ENCODE results near the gene RFX3. TPM values are rescaled to one million over a fixed set of nuclear protein-coding genes. Genes with fewer than 3 reads are reported as not detected.

The RFX3 gene
- total and polyA plus RNA-seq, 4 donors: 16.7 to 44.0 (median 26.8) TPM

GRCh38 chr9:3262826-3263529 is 262.8 kb downstream of the RFX3 start:
- H3K4me1 ChIP-seq (ENCODE audit: control insufficient read depth, insufficient read depth, low read length): no peaks in the 10 kb centered on the region
- H3K27ac ChIP-seq (ENCODE audit: low read depth, low read length): no peak overlapping the region
- H3K4me3 ChIP-seq (ENCODE audit: low read depth, low read length): no peak overlapping the region
- H3K27me3 ChIP-seq (ENCODE audit: control insufficient read depth, insufficient read depth, low read length): no peaks in the 10 kb centered on the region
- DNase-seq (ENCODE audit: low read depth in 4 of 6, low spot score in 6 of 6): no peak
- whole genome bisulfite sequencing (ENCODE audit: insufficient coverage): 82% methylated on average over 4 of the region's 10 CpGs
- no peaks in the 10 kb centered on the region for H3K36me3 ChIP-seq (ENCODE audit: control insufficient read depth, insufficient read depth, low read length)
- H3K9me3 ChIP-seq (ENCODE audit: control insufficient read depth, insufficient read depth, low read length): no peaks in the 10 kb centered on the region

GRCh38 chr9:3261484-3261883 is 264.3 kb downstream of the RFX3 start:
- Histone ChIP-seq H3K36me3 (ENCODE audit: control insufficient read depth, insufficient read depth, low read length) (no peaks in the 10 kb centered on the region), H3K4me3 (ENCODE audit: low read depth, low read length) (no peak overlapping the region), H3K4me1 (ENCODE audit: control insufficient read depth, insufficient read depth, low read length) (no peaks in the 10 kb centered on the region), H3K27ac (ENCODE audit: low read depth, low read length) (no peak overlapping the region), H3K9me3 (ENCODE audit: control insufficient read depth, insufficient read depth, low read length) (no peaks in the 10 kb centered on the region), H3K27me3 (ENCODE audit: control insufficient read depth, insufficient read depth, low read length) (no peaks in the 10 kb centered on the region)
- DNase-seq (ENCODE audit: low read depth in 4 of 6, low spot score in 6 of 6): no peak
- WGBS (ENCODE audit: insufficient coverage): 100% methylated on average over 3 of the region's 5 CpGs

GRCh38 chr9:3256571-3257330 is 269.1 kb downstream of the RFX3 start:
- H3K9me3 ChIP-seq (ENCODE audit: control insufficient read depth, insufficient read depth, low read length): no peaks in the 10 kb centered on the region
- WGBS (ENCODE audit: insufficient coverage): 96% methylated on average over 2 of the region's 3 CpGs
- no peaks in the 10 kb centered on the region for H3K4me1 ChIP-seq (ENCODE audit: control insufficient read depth, insufficient read depth, low read length)

GRCh38 chr9:3251309-3251708 is 274.5 kb downstream of the RFX3 start:
- no peaks in the 10 kb centered on the region for H3K4me1 ChIP-seq (ENCODE audit: control insufficient read depth, insufficient read depth, low read length)
- DNase-seq (ENCODE audit: low read depth in 4 of 6, low spot score in 6 of 6): no peak
- WGBS (ENCODE audit: insufficient coverage): no CpG with 5 or more reads among the region's 2 CpGs
- peaks cover 4% of the 10 kb centered on the region for H3K36me3 ChIP-seq (ENCODE audit: control insufficient read depth, insufficient read depth, low read length)
- no peaks in the 10 kb centered on the region for H3K9me3 ChIP-seq (ENCODE audit: control insufficient read depth, insufficient read depth, low read length)
- H3K27ac ChIP-seq (ENCODE audit: low read depth, low read length): no peak overlapping the region
- no peak overlapping the region for H3K4me3 ChIP-seq (ENCODE audit: low read depth, low read length)
- H3K27me3 ChIP-seq (ENCODE audit: control insufficient read depth, insufficient read depth, low read length): no peaks in the 10 kb centered on the region

More at GRCh38 chr9:3256571-3257330, 269.1 kb downstream of the RFX3 start:
- no peak overlapping the region for H3K4me3 ChIP-seq (ENCODE audit: low read depth, low read length)
- H3K27ac ChIP-seq (ENCODE audit: low read depth, low read length): no peak overlapping the region
- peaks cover 4% of the 10 kb centered on the region for H3K36me3 ChIP-seq (ENCODE audit: control insufficient read depth, insufficient read depth, low read length)
- no peak for DNase-seq (ENCODE audit: low read depth in 4 of 6, low spot score in 6 of 6)
- H3K27me3 ChIP-seq (ENCODE audit: control insufficient read depth, insufficient read depth, low read length): no peaks in the 10 kb centered on the region

- Histone ChIP-seq H3K4me3 (ENCODE audit: low read depth, low read length) (no peak overlapping the region), H3K27ac (ENCODE audit: low read depth, low read length) (no peak overlapping the region), H3K9me3 (ENCODE audit: control insufficient read depth, insufficient read depth, low read length) (no peaks in the 10 kb centered on the region), H3K4me1 (ENCODE audit: control insufficient read depth, insufficient read depth, low read length) (no peaks in the 10 kb centered on the region), H3K36me3 (ENCODE audit: control insufficient read depth, insufficient read depth, low read length) (peaks cover under 1% of the 10 kb centered on the region), H3K27me3 (ENCODE audit: control insufficient read depth, insufficient read depth, low read length) (no peaks in the 10 kb centered on the region)
- WGBS (ENCODE audit: insufficient coverage): no CpG with 5 or more reads among the region's 4 CpGs
- DNase-seq (ENCODE audit: low read depth in 4 of 6, low spot score in 6 of 6): no peak
These were observed 275.1 kb downstream of the RFX3 start for GRCh38 chr9:3250741-3251140.

DNA sequence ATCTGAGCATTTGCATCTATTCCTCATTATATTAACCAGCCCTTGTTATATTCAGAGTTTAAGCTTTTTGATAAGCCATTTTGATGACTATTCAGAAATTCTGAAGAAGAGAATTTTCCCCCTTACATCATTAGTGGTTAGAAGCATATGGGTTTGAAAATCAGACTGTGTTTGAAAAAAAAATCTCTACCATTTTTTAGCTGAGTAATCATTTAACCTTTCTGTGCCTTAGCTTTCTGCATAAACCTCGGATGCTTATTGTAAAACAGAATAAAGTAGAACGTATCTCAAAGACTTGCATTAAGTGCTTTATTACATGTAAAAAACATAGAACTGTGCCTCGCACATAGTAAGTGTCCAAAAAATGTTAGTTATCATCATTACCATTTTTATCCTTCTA is 278.6 kb downstream of the RFX3 start:
- H3K27ac ChIP-seq (ENCODE audit: low read depth, low read length): no peak overlapping the region
- H3K4me3 ChIP-seq (ENCODE audit: low read depth, low read length): no peak overlapping the region
- no CpG with 5 or more reads among the region's 3 CpGs for WGBS (ENCODE audit: insufficient coverage)
- no peak for DNase-seq (ENCODE audit: low read depth in 4 of 6, low spot score in 6 of 6)
- H3K4me1 ChIP-seq (ENCODE audit: control insufficient read depth, insufficient read depth, low read length): no peaks in the 10 kb centered on the region
- H3K36me3 ChIP-seq (ENCODE audit: control insufficient read depth, insufficient read depth, low read length): no peaks in the 10 kb centered on the region
- H3K27me3 ChIP-seq (ENCODE audit: control insufficient read depth, insufficient read depth, low read length): no peaks in the 10 kb centered on the region
- H3K9me3 ChIP-seq (ENCODE audit: control insufficient read depth, insufficient read depth, low read length): no peaks in the 10 kb centered on the region

DNA sequence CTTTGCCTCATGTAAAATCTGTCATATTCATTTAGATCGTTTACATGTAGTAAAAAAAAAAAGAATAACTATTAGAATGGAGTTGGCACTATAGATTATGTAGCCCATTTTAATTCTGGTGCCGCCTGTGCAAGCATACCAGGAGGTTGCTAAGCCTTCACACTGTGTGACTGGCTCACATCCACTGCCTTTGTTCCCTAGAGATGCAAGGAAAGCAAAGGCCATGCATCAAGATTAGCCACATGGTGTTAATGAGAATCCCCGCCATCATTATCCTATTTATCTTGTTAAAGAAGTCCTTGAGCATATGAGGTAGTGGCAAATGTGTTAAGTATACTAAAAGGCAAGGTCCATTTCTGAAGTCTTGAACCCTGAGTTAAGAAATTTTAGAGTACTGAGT is 279.6 kb downstream of the RFX3 start:
- Histone ChIP-seq H3K36me3 (ENCODE audit: control insufficient read depth, insufficient read depth, low read length) (no peaks in the 10 kb centered on the region), H3K4me1 (ENCODE audit: control insufficient read depth, insufficient read depth, low read length) (no peaks in the 10 kb centered on the region), H3K27me3 (ENCODE audit: control insufficient read depth, insufficient read depth, low read length) (no peaks in the 10 kb centered on the region), H3K27ac (ENCODE audit: low read depth, low read length) (no peak overlapping the region), H3K9me3 (ENCODE audit: control insufficient read depth, insufficient read depth, low read length) (no peaks in the 10 kb centered on the region), H3K4me3 (ENCODE audit: low read depth, low read length) (no peak overlapping the region)
- 20% methylated on average over 1 of the region's 3 CpGs for WGBS (ENCODE audit: insufficient coverage)
- DNase-seq (ENCODE audit: low read depth in 4 of 6, low spot score in 6 of 6): peak in 2 of 6 donors; percentile 38 to 64

- H3K4me1 ChIP-seq (ENCODE audit: control insufficient read depth, insufficient read depth, low read length): no peaks in the 10 kb centered on the region
- no peaks in the 10 kb centered on the region for H3K9me3 ChIP-seq (ENCODE audit: control insufficient read depth, insufficient read depth, low read length)
- H3K27ac ChIP-seq (ENCODE audit: low read depth, low read length): no peak overlapping the region
- DNase-seq (ENCODE audit: low read depth in 4 of 6, low spot score in 6 of 6): no peak
- H3K4me3 ChIP-seq (ENCODE audit: low read depth, low read length): no peak overlapping the region
- H3K27me3 ChIP-seq (ENCODE audit: control insufficient read depth, insufficient read depth, low read length): no peaks in the 10 kb centered on the region
- 91% methylated on average over 1 of the region's 5 CpGs for WGBS (ENCODE audit: insufficient coverage)
- H3K36me3 ChIP-seq (ENCODE audit: control insufficient read depth, insufficient read depth, low read length): no peaks in the 10 kb centered on the region
These were observed 280.7 kb downstream of the RFX3 start for GRCh38 chr9:3244963-3245653.

GRCh38 chr9:3243683-3244082 is 282.1 kb downstream of the RFX3 start:
- Histone ChIP-seq H3K36me3 (ENCODE audit: control insufficient read depth, insufficient read depth, low read length) (no peaks in the 10 kb centered on the region), H3K27ac (ENCODE audit: low read depth, low read length) (no peak overlapping the region), H3K4me1 (ENCODE audit: control insufficient read depth, insufficient read depth, low read length) (no peaks in the 10 kb centered on the region), H3K9me3 (ENCODE audit: control insufficient read depth, insufficient read depth, low read length) (no peaks in the 10 kb centered on the region), H3K27me3 (ENCODE audit: control insufficient read depth, insufficient read depth, low read length) (no peaks in the 10 kb centered on the region), H3K4me3 (ENCODE audit: low read depth, low read length) (no peak overlapping the region)
- WGBS (ENCODE audit: insufficient coverage): 100% methylated on average over 1 of the region's 4 CpGs
- DNase-seq (ENCODE audit: low read depth in 4 of 6, low spot score in 6 of 6): no peak
